ENCODE data around the gene MCM3AP. TPM values are rescaled to one million over a fixed set of nuclear protein-coding genes. Genes with fewer than 3 reads are reported as not detected.
"Not testable (repeated sequence)": the region's sequence is repeated elsewhere in the genome, so short reads cannot be mapped to it uniquely, and the experiment has no call there.

MCM3AP gene
- total RNA-seq, 1 experiment from 2014 or later: 115 TPM

- DNase-seq (ENCODE audit: low spot score): no peak
These were observed 79.6 kb downstream of the MCM3AP start for GRCh38 chr21:46205766-46206162.

DNA sequence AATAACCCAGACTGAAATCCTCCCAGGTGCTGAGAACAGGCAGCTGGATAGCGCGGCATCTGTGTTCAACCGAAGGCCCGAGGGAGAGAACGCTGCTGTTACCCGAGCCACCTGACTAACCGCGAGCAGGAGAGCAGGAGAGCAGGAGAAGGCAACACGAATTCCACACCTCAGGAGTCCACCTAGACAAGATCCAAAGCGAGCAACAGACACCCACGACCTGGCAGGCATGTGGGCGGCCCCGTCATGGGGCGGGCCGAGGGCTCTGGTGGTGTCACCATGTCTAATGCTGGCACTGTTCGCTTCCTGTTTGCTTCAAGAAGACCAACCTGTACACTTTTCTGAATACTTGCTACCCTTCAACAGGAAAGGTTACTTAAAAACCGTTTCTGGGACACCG lies 80.2 kb downstream of the MCM3AP start:
- no peak for DNase-seq (ENCODE audit: low spot score)

- no peak for DNase-seq (ENCODE audit: low spot score)
These were observed 82.2 kb downstream of the MCM3AP start for GRCh38 chr21:46203203-46203600.

- no peak for DNase-seq (ENCODE audit: low spot score)
These were observed 82.7 kb downstream of the MCM3AP start for GRCh38 chr21:46202592-46203202.

GRCh38 chr21:46200877-46201803 lies 84.3 kb downstream of the MCM3AP start:
- DNase-seq (ENCODE audit: low spot score): not testable (repeated sequence)

GRCh38 chr21:46199436-46200373 lies 85.7 kb downstream of the MCM3AP start:
- DNase-seq (ENCODE audit: low spot score): no peak

GRCh38 chr21:46196733-46197132 lies 88.7 kb downstream of the MCM3AP start:
- DNase-seq (ENCODE audit: low spot score): no peak

- no peak for DNase-seq (ENCODE audit: low spot score)
These were observed 89.7 kb downstream of the MCM3AP start for GRCh38 chr21:46195595-46196195.

DNA sequence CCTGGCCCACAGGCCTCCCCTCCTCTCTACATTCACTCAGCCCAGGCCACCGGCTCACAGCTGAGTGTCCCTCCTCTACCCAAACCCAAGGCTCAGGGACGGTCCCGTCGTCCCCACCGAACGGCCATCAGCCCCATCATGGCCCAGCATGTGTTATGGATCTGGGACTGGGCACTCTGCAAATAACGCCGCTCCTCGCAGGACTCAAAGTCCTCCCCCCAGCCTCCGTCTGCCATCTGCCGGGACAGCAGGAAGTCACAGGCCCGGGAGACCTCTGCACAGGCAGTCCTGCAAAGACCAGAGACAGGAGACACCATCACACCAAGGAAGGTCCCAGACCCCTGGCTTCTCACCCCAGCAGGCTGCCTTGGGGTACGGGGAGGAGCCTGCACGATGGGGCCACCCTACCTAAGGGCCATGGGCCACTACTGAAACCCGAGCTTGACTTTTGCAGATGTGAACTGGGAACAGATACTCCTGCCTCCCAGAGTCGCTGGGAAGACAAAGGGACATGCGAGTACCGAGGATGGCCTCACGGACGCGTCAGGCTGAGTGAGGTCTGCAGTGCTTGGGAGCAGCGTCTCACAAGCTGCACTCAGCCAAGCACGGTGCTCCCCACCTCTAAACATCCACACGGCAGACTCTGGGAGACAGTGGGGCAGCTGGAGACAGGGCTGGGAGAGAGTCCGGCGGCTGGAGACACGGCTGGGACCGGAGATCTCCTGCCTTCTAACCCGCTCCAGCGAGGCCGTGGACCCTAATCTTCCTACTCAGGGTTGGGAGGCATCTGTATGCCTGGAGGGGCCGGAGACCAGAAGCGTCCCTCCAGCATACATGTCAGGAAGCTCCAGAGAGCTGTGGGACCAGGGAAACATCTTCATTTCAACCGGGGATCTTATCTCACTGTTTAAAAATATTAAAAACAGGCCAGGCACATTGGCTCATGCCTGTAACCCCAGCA lies 90.8 kb downstream of the MCM3AP start:
- no peak for DNase-seq (ENCODE audit: low spot score)

DNA sequence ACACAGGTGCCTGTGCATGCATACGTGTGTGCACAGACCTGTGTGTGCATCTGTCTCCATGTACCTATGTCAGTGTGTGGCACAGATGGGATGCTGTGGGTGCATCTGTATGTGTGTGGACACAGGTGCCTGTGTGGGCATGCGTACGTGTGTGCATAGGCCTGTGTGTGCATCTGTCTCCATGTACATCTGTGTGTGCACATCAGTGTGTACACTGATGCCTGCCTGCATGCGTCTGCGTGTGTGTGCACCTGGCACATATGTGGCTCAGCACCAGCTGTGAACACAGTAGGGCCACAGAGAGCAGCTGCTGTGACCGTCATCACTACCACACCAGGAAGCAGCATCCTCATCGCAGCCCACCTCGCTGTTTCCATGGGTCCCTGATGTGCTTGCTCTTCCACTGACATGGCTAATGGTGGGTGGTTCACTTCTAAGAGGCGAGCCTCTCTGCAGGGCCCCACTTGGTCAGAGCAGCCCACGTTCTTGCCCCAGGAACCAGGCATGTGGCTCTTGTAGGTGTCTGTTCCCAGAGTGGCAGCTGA lies 91.5 kb downstream of the MCM3AP start:
- no peak for DNase-seq (ENCODE audit: low spot score)

DNA sequence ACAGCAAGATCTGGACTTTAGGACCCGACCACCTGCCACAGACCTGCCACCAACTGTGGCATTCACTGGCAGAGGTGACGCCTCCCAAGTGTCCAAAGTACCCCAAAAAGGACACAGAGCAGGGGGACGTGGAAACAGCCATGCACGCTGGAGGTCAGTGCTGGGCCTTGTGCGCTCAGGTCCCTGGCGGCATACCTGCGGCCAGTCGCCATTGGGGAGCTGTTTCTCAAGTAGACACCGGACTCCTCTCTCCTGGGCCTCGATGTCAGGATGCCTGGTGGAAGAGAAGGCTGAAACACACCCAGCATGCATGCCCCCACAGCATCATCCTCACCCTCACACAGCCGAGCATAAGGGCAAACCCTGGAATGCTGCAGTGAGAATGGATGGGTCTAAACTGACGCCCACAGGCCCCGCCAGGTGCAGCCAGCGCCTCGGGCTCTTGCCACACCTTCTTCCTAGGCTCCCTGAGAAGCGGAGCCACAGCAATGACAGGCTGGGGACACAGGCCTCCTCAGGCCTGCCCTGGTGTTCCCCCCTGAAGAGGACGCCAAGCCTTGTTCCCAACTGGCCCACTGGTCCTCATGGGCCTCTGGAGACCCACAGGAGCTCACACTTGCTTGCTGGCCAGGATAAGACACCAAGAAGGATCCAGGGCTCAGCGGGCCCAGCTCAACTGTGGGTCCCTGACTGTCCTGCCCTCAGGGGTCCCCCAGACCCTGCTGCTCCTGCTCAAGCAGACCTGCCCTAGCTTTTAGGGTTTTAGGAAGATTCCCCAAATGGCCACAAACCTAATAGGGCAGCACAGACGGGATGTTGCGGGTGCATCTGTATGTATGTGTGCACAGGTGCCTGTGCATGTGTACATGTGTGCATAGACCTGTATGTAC lies 93.5 kb downstream of the MCM3AP start:
- no peak for DNase-seq (ENCODE audit: low spot score)

GRCh38 chr21:46191257-46191685 lies 94.1 kb downstream of the MCM3AP start:
- DNase-seq (ENCODE audit: low spot score): no peak

DNA sequence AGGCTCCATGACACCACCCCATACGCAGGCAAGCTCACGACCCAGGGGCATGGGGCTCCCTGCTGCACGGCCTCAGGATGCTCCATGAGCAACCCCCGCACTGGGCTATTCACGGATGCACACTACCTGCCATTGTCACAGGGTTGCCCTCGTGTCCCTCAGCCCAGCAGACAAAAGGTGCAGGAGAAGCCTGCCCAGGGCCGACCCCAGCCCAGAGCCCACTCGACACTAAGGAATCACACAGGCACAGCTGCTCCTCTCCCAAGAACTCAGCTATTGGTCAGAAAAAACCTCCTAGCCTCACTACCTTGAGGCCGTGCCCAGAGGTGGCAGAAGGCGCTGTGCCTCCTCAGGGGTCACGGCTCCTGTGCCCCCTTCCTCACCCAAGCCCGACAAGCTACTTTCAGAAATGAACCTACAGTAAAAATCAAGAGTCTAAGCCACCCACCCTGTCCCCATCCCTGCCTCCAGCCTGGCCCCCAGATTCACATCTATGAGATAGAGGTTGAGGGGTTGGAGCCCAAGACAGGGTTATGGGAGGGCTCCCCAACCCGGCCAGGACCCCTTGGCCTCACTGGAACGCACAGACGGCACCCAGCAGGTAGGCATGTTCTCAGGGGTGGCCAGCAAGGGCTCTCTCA lies 94.8 kb downstream of the MCM3AP start:
- DNase-seq (ENCODE audit: low spot score): no peak

GRCh38 chr21:46189959-46190490 lies 95.4 kb downstream of the MCM3AP start:
- no peak for DNase-seq (ENCODE audit: low spot score)

- no peak for DNase-seq (ENCODE audit: low spot score)
These were observed 96.0 kb downstream of the MCM3AP start for GRCh38 chr21:46189213-46189958.

DNA sequence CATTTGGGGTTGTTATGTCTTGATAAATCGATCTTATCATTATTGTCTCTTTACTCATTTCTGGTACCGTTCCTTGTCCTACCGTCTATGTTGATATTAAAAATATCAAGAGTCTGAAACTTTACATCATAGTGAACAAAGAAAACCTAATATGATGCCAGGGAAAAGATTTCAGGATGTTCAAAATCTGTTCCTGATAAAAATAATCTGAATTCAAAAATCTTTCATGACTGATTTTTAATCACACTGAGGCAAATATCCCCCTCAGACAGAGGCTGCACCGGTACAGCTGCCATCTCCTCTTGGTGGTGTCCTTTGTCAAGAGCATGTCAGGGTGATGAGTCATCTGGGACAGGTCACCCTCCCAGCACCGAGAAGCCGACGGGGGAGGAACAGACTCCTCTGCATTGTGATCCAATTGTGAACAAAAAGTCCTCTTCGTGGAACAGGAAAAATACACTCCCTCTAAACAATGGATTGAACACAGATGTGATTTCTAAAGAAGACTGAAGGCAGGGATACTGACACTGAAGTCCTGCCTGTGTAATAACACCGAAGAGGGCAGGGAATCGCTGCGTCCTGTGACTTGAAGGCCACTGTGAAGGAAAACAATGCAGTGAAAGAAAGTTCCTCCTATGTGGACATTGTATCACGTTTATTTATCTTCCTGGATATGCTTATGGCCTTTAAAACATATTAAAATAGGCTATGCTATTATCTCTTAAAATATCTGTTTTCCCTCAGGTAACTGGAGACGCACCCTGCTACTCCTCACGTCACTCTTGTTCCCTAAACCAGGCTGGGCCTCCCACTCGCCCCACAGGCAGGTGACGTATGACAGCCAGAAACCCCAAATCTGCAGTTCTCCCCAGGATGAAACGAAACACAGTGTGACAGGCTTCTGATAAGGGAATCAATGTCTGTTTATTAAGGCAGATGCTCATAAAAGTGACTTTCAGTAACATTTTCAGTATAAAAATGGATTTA lies 96.9 kb downstream of the MCM3AP start:
- peak; percentile 29 for DNase-seq (ENCODE audit: low spot score)

Measured in HT-29 (cell line).